ENCODE data around the gene ACAP3. TPM values are rescaled to one million over a fixed set of nuclear protein-coding genes. Genes with fewer than 3 reads are reported as not detected.
A peak's percentile ranks its signal among the peaks of the same experiment; 100 is the strongest.

ACAP3 gene
- total RNA-seq, 2 donors from 2014 or later = 43.2 to 58.6 TPM

- H3K9me3 ChIP-seq = no peaks in the 10 kb centered on the region
- peaks cover 4% of the 10 kb centered on the region for H3K4me1 ChIP-seq (replicated peaks)
- 63% methylated on average over 21 of the region's 36 CpGs for WGBS
- intact Hi-C loops (cut with DNase I) = no loop called here
- DNase-seq (ENCODE audit: low spot score) = no peak
- TF ChIP-seq CTCF (IDR thresholded peaks at IDR 0.05) = no peak
- TF ChIP-seq POLR2AphosphoS5 (IDR thresholded peaks at IDR 0.05) = no peak
- no peak for TF ChIP-seq POLR2A (IDR thresholded peaks at IDR 0.05)
- no peaks in the 10 kb centered on the region for H3K27me3 ChIP-seq (replicated peaks; ENCODE audit: insufficient read depth)
- no peak overlapping the region for H3K27ac ChIP-seq
- H3K4me3 ChIP-seq = no peak overlapping the region
- H3K36me3 ChIP-seq = peaks cover 2 to 6% of the 10 kb centered on the region in 2 donors
Observed at GRCh38 chr1:1333551-1334241, 26.0 kb upstream of the ACAP3 start.

GRCh38 chr1:1332774-1333480 is 25.2 kb upstream of the ACAP3 start:
- Histone ChIP-seq H3K4me1 (replicated peaks) (peaks cover 4% of the 10 kb centered on the region), H3K27ac (no peak overlapping the region), H3K4me3 (no peak overlapping the region), H3K36me3 (peaks cover 2% of the 10 kb centered on the region in 2 donors), H3K27me3 (replicated peaks; ENCODE audit: insufficient read depth) (no peaks in the 10 kb centered on the region), H3K9me3 (no peaks in the 10 kb centered on the region)
- intact Hi-C loops (cut with DNase I) = no loop called here
- WGBS = 49% methylated on average over 38 of the region's 48 CpGs
- peak; percentile 49 for DNase-seq (ENCODE audit: low spot score)
- TF ChIP-seq POLR2AphosphoS5 (IDR thresholded peaks at IDR 0.05) = peak; percentile 15
- no peak for TF ChIP-seq POLR2A (IDR thresholded peaks at IDR 0.05)

- Histone ChIP-seq H3K4me3 (no peak overlapping the region), H3K27ac (no peak overlapping the region), H3K9me3 (no peaks in the 10 kb centered on the region), H3K36me3 (peaks cover 0 to 2% of the 10 kb centered on the region in 2 donors), H3K27me3 (replicated peaks; ENCODE audit: insufficient read depth) (no peaks in the 10 kb centered on the region), H3K4me1 (replicated peaks) (peaks cover 4% of the 10 kb centered on the region)
- DNase-seq (ENCODE audit: low spot score) = no peak
- TF ChIP-seq POLR2AphosphoS5 (IDR thresholded peaks at IDR 0.05) = no peak
- TF ChIP-seq POLR2A (IDR thresholded peaks at IDR 0.05) = no peak
- no peak for TF ChIP-seq CTCF (IDR thresholded peaks at IDR 0.05)
- WGBS = 83% methylated on average over 57 of the region's 57 CpGs
- intact Hi-C loops (cut with DNase I) = no loop called here
Observed at GRCh38 chr1:1332031-1332755, 24.5 kb upstream of the ACAP3 start.

- H3K36me3 ChIP-seq = peaks cover 0 to 2% of the 10 kb centered on the region in 2 donors
- H3K4me1 ChIP-seq (replicated peaks) = peaks cover 4% of the 10 kb centered on the region
- TF ChIP-seq POLR2A (IDR thresholded peaks at IDR 0.05) (no peak), CTCF (IDR thresholded peaks at IDR 0.05) (no peak), POLR2AphosphoS5 (IDR thresholded peaks at IDR 0.05) (no peak)
- DNase-seq (ENCODE audit: low spot score) = no peak
- H3K9me3 ChIP-seq = no peaks in the 10 kb centered on the region
- no peaks in the 10 kb centered on the region for H3K27me3 ChIP-seq (replicated peaks; ENCODE audit: insufficient read depth)
- no peak within 1 kb of the TSS for H3K4me3 ChIP-seq
- no peak within 1 kb of the TSS for H3K27ac ChIP-seq
- WGBS = 57% methylated on average over 39 of the region's 41 CpGs
- intact Hi-C loops (cut with DNase I) = no loop called here
Observed at GRCh38 chr1:1331068-1331965, 23.6 kb upstream of the ACAP3 start, which contains the start of gene TAS1R3. TSS of gene TAS1R3 (plus strand) at chr1:1331280. CDS start at chr1:1331346, 66 bp downstream.

Measured in prostate gland (tissue), 2 donors.